NT2/D1 (cell line): ENCODE results near the gene MYBPC3.

ENCODE experiments used
- DNase-seq: peaks from one replicate; pipeline ENCODE4 v3.0.0-alpha.2; 2011; ENCODE audit warnings: low read depth, low spot score
- H3K27me3 ChIP-seq: 2 replicates; pipeline ENCODE4 v1.6.0; 2011; ENCODE audit warnings: mild to moderate bottlenecking; ENCODE audit not compliant: insufficient read length, insufficient read depth
- H3K36me3 ChIP-seq: 2 replicates; pipeline ENCODE4 v1.6.1; 2011; ENCODE audit warnings: mild to moderate bottlenecking, low read length, mixed read lengths; ENCODE audit not compliant: insufficient read depth, insufficient read length
- H3K4me1 ChIP-seq: 2 replicates; pipeline ENCODE4 v1.5.1; 2011; ENCODE audit not compliant: insufficient read depth, insufficient read length
- H3K4me3 ChIP-seq: 2 replicates; pipeline ENCODE4 v1.5.1; 2011; ENCODE audit warnings: low read depth; ENCODE audit not compliant: insufficient read length
- H3K9ac ChIP-seq: 2 replicates; pipeline ENCODE4 v1.6.0; 2011; ENCODE audit warnings: low read depth; ENCODE audit not compliant: insufficient read length
- H3K9me3 ChIP-seq: 2 replicates; pipeline ENCODE4 v1.5.1; 2011; ENCODE audit warnings: mild to moderate bottlenecking, low read length; ENCODE audit not compliant: insufficient read depth
- SUZ12 ChIP-seq: IDR thresholded peaks from 2 replicates; pipeline ENCODE4 v1.6.1; 2011; ENCODE audit not compliant: insufficient read length, insufficient read depth; ENCODE audit errors: extremely low read depth
- YY1 ChIP-seq: IDR thresholded peaks from 2 replicates; pipeline ENCODE4 v1.6.1; 2011; ENCODE audit not compliant: insufficient read length, insufficient read depth
- ZNF274 ChIP-seq: IDR thresholded peaks from 2 replicates; pipeline ENCODE4 v1.6.1; 2011; ENCODE audit warnings: mild to moderate bottlenecking, low read depth, low read length

MYBPC3 gene

GRCh38 chr11:47359586-47359985 is 7.1 kb upstream of the MYBPC3 start:
- TF ChIP-seq ZNF274 (no peak), YY1 (no peak), SUZ12 (no peak)
- Histone ChIP-seq H3K9ac (no peak overlapping the region), H3K9me3 (no peaks in the 10 kb centered on the region), H3K4me1 (no peaks in the 10 kb centered on the region), H3K27me3 (no peaks in the 10 kb centered on the region), H3K36me3 (peaks cover 3% of the 10 kb centered on the region), H3K4me3 (no peak overlapping the region)
- DNase-seq, result no peak

GRCh38 chr11:47359162-47359561 is 6.7 kb upstream of the MYBPC3 start:
- no peak for TF ChIP-seq SUZ12
- TF ChIP-seq YY1, result no peak
- no peak for TF ChIP-seq ZNF274
- no peak overlapping the region for H3K9ac ChIP-seq

GRCh38 chr11:47358731-47359051 is 6.2 kb upstream of the MYBPC3 start:
- Histone ChIP-seq H3K9ac (no peak overlapping the region), H3K4me3 (no peak overlapping the region), H3K9me3 (no peaks in the 10 kb centered on the region), H3K4me1 (no peaks in the 10 kb centered on the region), H3K36me3 (peaks cover 3% of the 10 kb centered on the region), H3K27me3 (no peaks in the 10 kb centered on the region)
- DNase-seq, result no peak
- no peak for TF ChIP-seq YY1
- no peak for TF ChIP-seq ZNF274
- no peak for TF ChIP-seq SUZ12

More at GRCh38 chr11:47359162-47359561, 6.7 kb upstream of the MYBPC3 start:
- H3K27me3 ChIP-seq, result no peaks in the 10 kb centered on the region
- no peaks in the 10 kb centered on the region for H3K4me1 ChIP-seq
- no peak for DNase-seq
- no peaks in the 10 kb centered on the region for H3K9me3 ChIP-seq
- no peak overlapping the region for H3K4me3 ChIP-seq
- H3K36me3 ChIP-seq, result peaks cover 3% of the 10 kb centered on the region

GRCh38 chr11:47357985-47358730 is 5.7 kb upstream of the MYBPC3 start:
- Histone ChIP-seq H3K4me1 (no peaks in the 10 kb centered on the region), H3K36me3 (peaks cover 3% of the 10 kb centered on the region), H3K9ac (no peak overlapping the region), H3K27me3 (no peaks in the 10 kb centered on the region), H3K4me3 (no peak overlapping the region), H3K9me3 (no peaks in the 10 kb centered on the region)
- TF ChIP-seq YY1 (no peak), SUZ12 (no peak), ZNF274 (no peak)
- no peak for DNase-seq

- H3K27me3 ChIP-seq, result no peaks in the 10 kb centered on the region
- no peak overlapping the region for H3K4me3 ChIP-seq
- peaks cover 3% of the 10 kb centered on the region for H3K36me3 ChIP-seq
- DNase-seq, result no peak
- no peak overlapping the region for H3K9ac ChIP-seq
- H3K4me1 ChIP-seq, result no peaks in the 10 kb centered on the region
- H3K9me3 ChIP-seq, result no peaks in the 10 kb centered on the region
- no peak for TF ChIP-seq SUZ12
- no peak for TF ChIP-seq ZNF274
- TF ChIP-seq YY1, result no peak
These were observed 4.5 kb upstream of the MYBPC3 start for GRCh38 chr11:47356998-47357329.

GRCh38 chr11:47356129-47356997 is 3.9 kb upstream of the MYBPC3 start:
- Histone ChIP-seq H3K9me3 (no peaks in the 10 kb centered on the region), H3K4me1 (peaks cover under 1% of the 10 kb centered on the region), H3K36me3 (peaks cover 3% of the 10 kb centered on the region), H3K4me3 (no peak overlapping the region), H3K9ac (no peak overlapping the region), H3K27me3 (no peaks in the 10 kb centered on the region)
- no peak for DNase-seq
- no peak for TF ChIP-seq YY1
- TF ChIP-seq SUZ12, result no peak
- TF ChIP-seq ZNF274, result no peak

GRCh38 chr11:47355283-47356128 is 3.0 kb upstream of the MYBPC3 start:
- peak; percentile 98 for DNase-seq
- Histone ChIP-seq H3K4me1 (peaks cover 9% of the 10 kb centered on the region), H3K4me3 (peak overlapping the region; percentile 31), H3K9me3 (no peaks in the 10 kb centered on the region), H3K9ac (peak overlapping the region; percentile 68), H3K27me3 (no peaks in the 10 kb centered on the region), H3K36me3 (peaks cover 3% of the 10 kb centered on the region)
- TF ChIP-seq SUZ12 (no peak), ZNF274 (no peak), YY1 (no peak)
